ENCODE data around the gene NSRP1. TPM values are rescaled to one million over a fixed set of nuclear protein-coding genes. Genes with fewer than 3 reads are reported as not detected.
"Not testable (repeated sequence)": the region's sequence is repeated elsewhere in the genome, so short reads cannot be mapped to it uniquely, and the experiment has no call there.

Gene NSRP1
- total RNA-seq, 3 donors from 2014 or later = 24.5 to 41.7 (median 24.7) TPM

DNA sequence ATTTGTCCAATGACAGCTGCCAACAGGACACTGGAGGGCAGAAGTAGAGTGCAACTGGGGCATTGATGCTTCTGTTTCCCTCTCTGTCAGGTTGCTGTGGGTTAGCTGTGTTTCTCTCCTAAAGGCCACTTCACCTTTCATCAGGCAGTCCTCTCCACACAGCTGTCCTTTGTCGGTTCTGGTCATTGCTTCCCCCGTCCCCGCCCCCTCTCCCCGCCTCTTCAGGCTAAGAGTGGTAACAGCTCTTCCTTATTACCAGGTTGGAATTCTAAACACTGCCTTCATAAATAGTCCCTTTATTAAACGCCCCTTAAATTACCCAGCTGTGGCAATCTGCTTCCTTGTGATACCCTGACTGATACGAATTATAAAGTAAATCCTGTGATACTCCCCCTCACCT is 31.8 kb upstream of the NSRP1 start:
- intact Hi-C loops (cut with DNase I, micrococcal nuclease) = no loop called here
- TF ChIP-seq CTCF (IDR thresholded peaks at IDR 0.05) = no peak
- ATAC-seq = no peak
- H3K4me1 ChIP-seq (ENCODE audit: low read depth) = no peaks in the 10 kb centered on the region
- no peak for DNase-seq
- H3K4me3 ChIP-seq = no peak overlapping the region
- H3K36me3 ChIP-seq (ENCODE audit: low read depth) = no peaks in the 10 kb centered on the region
- H3K9me3 ChIP-seq = no peaks in the 10 kb centered on the region

GRCh38 chr17:30086896-30087295 is 29.7 kb upstream of the NSRP1 start:
- intact Hi-C loops (cut with DNase I, micrococcal nuclease) = no loop called here
- TF ChIP-seq CTCF (IDR thresholded peaks at IDR 0.05) = no peak
- Histone ChIP-seq H3K36me3 (ENCODE audit: low read depth) (no peaks in the 10 kb centered on the region), H3K4me1 (ENCODE audit: low read depth) (no peaks in the 10 kb centered on the region), H3K9me3 (no peaks in the 10 kb centered on the region), H3K4me3 (no peak overlapping the region)
- ATAC-seq (no peak), DNase-seq (no peak)

DNA sequence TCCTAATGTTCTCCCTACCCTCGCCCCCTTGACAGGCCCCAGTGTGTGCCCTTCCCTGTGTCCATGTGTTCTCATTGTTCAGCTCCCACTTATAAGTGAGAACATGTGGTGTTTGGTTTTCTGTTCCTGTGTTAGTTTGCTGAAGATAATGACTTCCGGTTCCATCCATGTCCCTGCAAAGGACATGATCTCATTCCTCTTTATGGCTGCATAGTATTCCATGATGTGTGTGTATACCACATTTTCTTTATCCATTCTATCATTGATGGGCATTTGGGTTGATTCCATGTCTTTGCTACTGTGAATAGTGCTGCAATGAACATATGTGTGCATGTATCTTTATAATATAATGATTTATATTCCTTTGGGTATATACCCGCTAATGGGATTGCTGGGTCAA is 29.2 kb upstream of the NSRP1 start:
- H3K9me3 ChIP-seq; H3K4me3 ChIP-seq; intact Hi-C loops (cut with DNase I, micrococcal nuclease); H3K36me3 ChIP-seq (ENCODE audit: low read depth); H3K4me1 ChIP-seq (ENCODE audit: low read depth); DNase-seq; ATAC-seq: not testable (repeated sequence)

- DNase-seq (no peak), ATAC-seq (no peak)
- Histone ChIP-seq H3K4me3 (no peak overlapping the region), H3K9me3 (no peaks in the 10 kb centered on the region), H3K4me1 (ENCODE audit: low read depth) (no peaks in the 10 kb centered on the region), H3K36me3 (ENCODE audit: low read depth) (no peaks in the 10 kb centered on the region)
- TF ChIP-seq CTCF (IDR thresholded peaks at IDR 0.05) = no peak
- intact Hi-C loops (cut with DNase I, micrococcal nuclease) = no loop called here
Observed at GRCh38 chr17:30091121-30091670, 25.4 kb upstream of the NSRP1 start.

DNA sequence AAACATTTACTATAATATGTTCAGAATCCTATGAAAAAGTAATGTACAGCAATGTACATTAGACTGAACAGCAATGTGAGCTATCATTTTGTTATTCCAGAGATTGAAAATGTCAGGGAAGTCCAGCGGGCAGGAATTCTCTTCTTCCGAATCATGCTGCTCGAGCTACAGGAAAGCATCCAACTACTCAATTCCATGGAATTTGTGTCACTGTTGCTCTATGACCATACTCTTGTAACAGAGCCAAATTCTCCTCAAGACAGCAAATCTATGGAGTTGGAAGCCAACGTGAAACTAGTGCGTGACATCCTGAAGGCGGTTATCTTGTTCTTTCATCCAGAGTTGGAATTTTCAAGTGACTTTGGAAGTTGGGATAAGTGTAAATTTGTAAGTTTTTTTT is 24.8 kb upstream of the NSRP1 start:
- no peaks in the 10 kb centered on the region for H3K4me1 ChIP-seq (ENCODE audit: low read depth)
- DNase-seq (no peak), ATAC-seq (no peak)
- H3K9me3 ChIP-seq = no peaks in the 10 kb centered on the region
- no peaks in the 10 kb centered on the region for H3K36me3 ChIP-seq (ENCODE audit: low read depth)
- intact Hi-C loops (cut with DNase I, micrococcal nuclease) = no loop called here
- TF ChIP-seq CTCF (IDR thresholded peaks at IDR 0.05) = no peak
- H3K4me3 ChIP-seq = no peak overlapping the region

DNA sequence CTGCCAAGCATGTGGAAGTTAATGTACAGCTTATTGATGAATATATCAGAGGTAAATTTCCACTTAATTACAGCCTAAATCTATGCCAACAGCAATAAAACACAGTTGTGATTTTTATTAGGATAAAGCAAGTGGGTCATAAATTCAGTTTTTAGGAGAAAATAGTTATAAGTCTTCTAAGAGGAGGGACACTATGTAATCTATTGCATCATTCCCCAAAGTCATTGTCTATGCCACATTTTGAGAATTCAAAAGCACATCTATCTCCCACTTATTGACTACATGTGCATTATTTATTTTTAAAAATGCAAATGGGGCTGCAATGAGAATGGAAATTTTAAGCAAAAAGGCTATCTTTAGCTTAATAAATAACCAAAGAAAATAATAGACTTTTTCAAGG is 23.7 kb upstream of the NSRP1 start:
- Histone ChIP-seq H3K4me3 (no peak overlapping the region), H3K36me3 (ENCODE audit: low read depth) (no peaks in the 10 kb centered on the region), H3K4me1 (ENCODE audit: low read depth) (no peaks in the 10 kb centered on the region), H3K9me3 (no peaks in the 10 kb centered on the region)
- TF ChIP-seq CTCF (IDR thresholded peaks at IDR 0.05) = no peak
- ATAC-seq = no peak
- no peak for DNase-seq
- intact Hi-C loops (cut with DNase I, micrococcal nuclease) = loop anchor here in 1 of 2 donors (1.0 kb wide), 1 partner anchor 67 kb away; no protein-coding TSS in a partner anchor

All from mucosa of descending colon (tissue), 3 donors.